Vagina (tissue), 2 donors: ENCODE results near the gene CPT1C. TPM values are rescaled to one million over a fixed set of nuclear protein-coding genes. Genes with fewer than 3 reads are reported as not detected.

Experiments
- DNase-seq, 2 donors: peaks; one replicate each; pipeline ENCODE4 v3.0.0-alpha.2; 2017; ENCODE audit errors: extremely low spot score in 2 of 2
- H3K27ac ChIP-seq: fragments of 200-600 bp; sonication (generic); one replicate; pipeline ENCODE4 v1.5.1; 2019
- H3K27me3 ChIP-seq: fragments of 200-600 bp; sonication (generic); one replicate; pipeline ENCODE4 v1.5.1; 2019
- H3K36me3 ChIP-seq, 2 donors: fragments of 200-600 bp; sonication (generic); one replicate each; pipeline ENCODE4 v1.5.1; 2017 to 2019
- H3K4me1 ChIP-seq: fragments of 200-600 bp; sonication (generic); one replicate; pipeline ENCODE4 v1.5.1; 2019
- H3K4me3 ChIP-seq, 2 donors: fragments of 200-600 bp; sonication (generic); 1 replicate in 1 of 2; 2 replicates in 1 of 2; pipeline ENCODE4 v1.5.1; 2016 to 2019
- H3K9me3 ChIP-seq: fragments of 200-600 bp; sonication (generic); one replicate; pipeline ENCODE4 v1.5.1; 2019
- CTCF ChIP-seq, 3 experiments: fragments of 450-650 bp in 2 of 3; fragments of 200-600 bp in 1 of 3; sonication (generic) in 1 of 3; IDR thresholded peaks; one replicate each; pipeline ENCODE4 v1.5.1; 2017 to 2019; ENCODE audit warnings: antibody characterized with exemption in 3 of 3, mild to moderate bottlenecking in 2 of 3, moderate library complexity in 2 of 3
- POLR2A ChIP-seq, 2 donors: fragments of 450-650 bp; IDR thresholded peaks; one replicate each; pipeline ENCODE4 v1.6.1; 2017; ENCODE audit warnings: antibody characterized with exemption in 2 of 2, mild to moderate bottlenecking in 2 of 2, moderate library complexity in 2 of 2
- POLR2AphosphoS5 ChIP-seq, 2 donors: sonication (generic); formaldehyde crosslinking; IDR thresholded peaks; one replicate each; pipeline ENCODE4 v1.9.0; 2017; ENCODE audit warnings: antibody characterized with exemption in 2 of 2, mild to moderate bottlenecking in 2 of 2, low read depth in 1 of 2; ENCODE audit not compliant: insufficient read depth in 1 of 2
- intact Hi-C: fragments of 100-400 bp; cut with DNase I; formaldehyde crosslinking; loops from one replicate; pipeline ENCODE4 v1.15.1; 2023
- total RNA-seq: library from RNA; depleted of rRNA; stranded (reverse); fragments of >200 nt; gene quantifications from one replicate; pipeline ENCODE4 v1.2.3, GENCODE V29; 2016

The CPT1C gene
- 12.3 TPM for total RNA-seq

GRCh38 chr19:49690656-49691242, at the start of gene CPT1C:
CPT1C (plus strand) TSS chr19:49691116; CDS start chr19:49692253, 1,137 bp downstream.
- H3K27me3 ChIP-seq, result no peaks in the 10 kb centered on the region
- no peak for DNase-seq
- H3K4me1 ChIP-seq, result peaks cover 21% of the 10 kb centered on the region
- H3K36me3 ChIP-seq, result peaks cover 0 to 14% of the 10 kb centered on the region in 2 donors
- H3K27ac ChIP-seq, result peak within 1 kb of the TSS; percentile 79
- peak within 1 kb of the TSS; percentile 49 to 62 for H3K4me3 ChIP-seq
- no peaks in the 10 kb centered on the region for H3K9me3 ChIP-seq
- intact Hi-C loops, result no loop called here
- TF ChIP-seq POLR2AphosphoS5 (IDR thresholded peaks at IDR 0.05; ENCODE audit: insufficient read depth in 1 of 2, low read depth in 1 of 2) (peak in 1 of 2 donors; percentile 90), POLR2A (IDR thresholded peaks at IDR 0.05) (peak in 1 of 2 donors; percentile 39), CTCF (IDR thresholded peaks at IDR 0.05) (no peak)

- H3K27ac ChIP-seq, result peak within 1 kb of the TSS; percentile 100
- no peaks in the 10 kb centered on the region for H3K9me3 ChIP-seq
- peak; percentile 99 to 100 for TF ChIP-seq POLR2AphosphoS5 (IDR thresholded peaks at IDR 0.05; ENCODE audit: insufficient read depth in 1 of 2, low read depth in 1 of 2)
- TF ChIP-seq CTCF (IDR thresholded peaks at IDR 0.05), result no peak
- TF ChIP-seq POLR2A (IDR thresholded peaks at IDR 0.05), result peak; percentile 91 to 96
- peaks cover 67% of the 10 kb centered on the region for H3K4me1 ChIP-seq
- no peaks in the 10 kb centered on the region for H3K27me3 ChIP-seq
- H3K36me3 ChIP-seq, result peaks cover 0 to 8% of the 10 kb centered on the region in 2 donors
- intact Hi-C loops, result no loop called here
- peak; percentile 99 to 100 for DNase-seq
- H3K4me3 ChIP-seq, result peak within 1 kb of the TSS; percentile 97 to 99
Measured at GRCh38 chr19:49641688-49642491, 49.0 kb upstream of the CPT1C start, which contains the start of gene SCAF1. SCAF1 (plus strand) TSS chr19:49642209; CDS start chr19:49645027, 2,818 bp downstream.

GRCh38 chr19:49642492-49643035, 48.4 kb upstream of the CPT1C start:
- Histone ChIP-seq H3K27ac (peak overlapping the region; percentile 100), H3K4me1 (peaks cover 62% of the 10 kb centered on the region), H3K36me3 (peaks cover 0 to 15% of the 10 kb centered on the region in 2 donors), H3K27me3 (no peaks in the 10 kb centered on the region), H3K9me3 (no peaks in the 10 kb centered on the region), H3K4me3 (peak overlapping the region; percentile 97 to 99)
- TF ChIP-seq CTCF (IDR thresholded peaks at IDR 0.05) (no peak), POLR2A (IDR thresholded peaks at IDR 0.05) (no peak), POLR2AphosphoS5 (IDR thresholded peaks at IDR 0.05; ENCODE audit: insufficient read depth in 1 of 2, low read depth in 1 of 2) (no peak)
- DNase-seq, result peak in 1 of 2 donors; percentile 91
- intact Hi-C loops, result no loop called here

GRCh38 chr19:49643466-49643865, 47.5 kb upstream of the CPT1C start:
- no peak for DNase-seq
- intact Hi-C loops, result no loop called here
- Histone ChIP-seq H3K9me3 (no peaks in the 10 kb centered on the region), H3K27me3 (no peaks in the 10 kb centered on the region), H3K27ac (no peak overlapping the region), H3K4me1 (peaks cover 54% of the 10 kb centered on the region), H3K36me3 (peaks cover 0 to 16% of the 10 kb centered on the region in 2 donors), H3K4me3 (no peak overlapping the region)
- TF ChIP-seq CTCF (IDR thresholded peaks at IDR 0.05), result no peak
- no peak for TF ChIP-seq POLR2A (IDR thresholded peaks at IDR 0.05)
- TF ChIP-seq POLR2AphosphoS5 (IDR thresholded peaks at IDR 0.05; ENCODE audit: insufficient read depth in 1 of 2, low read depth in 1 of 2), result no peak
